GM19452 (cell line): Measurements from ENCODE around the gene GRWD1.

Experiments
- ATAC-seq: cut with Tn5 transposase; IDR thresholded peaks from one replicate; pipeline ENCODE4 v1.9.1; 2021; ENCODE audit not compliant: unreplicated experiment

GRWD1 gene

DNA sequence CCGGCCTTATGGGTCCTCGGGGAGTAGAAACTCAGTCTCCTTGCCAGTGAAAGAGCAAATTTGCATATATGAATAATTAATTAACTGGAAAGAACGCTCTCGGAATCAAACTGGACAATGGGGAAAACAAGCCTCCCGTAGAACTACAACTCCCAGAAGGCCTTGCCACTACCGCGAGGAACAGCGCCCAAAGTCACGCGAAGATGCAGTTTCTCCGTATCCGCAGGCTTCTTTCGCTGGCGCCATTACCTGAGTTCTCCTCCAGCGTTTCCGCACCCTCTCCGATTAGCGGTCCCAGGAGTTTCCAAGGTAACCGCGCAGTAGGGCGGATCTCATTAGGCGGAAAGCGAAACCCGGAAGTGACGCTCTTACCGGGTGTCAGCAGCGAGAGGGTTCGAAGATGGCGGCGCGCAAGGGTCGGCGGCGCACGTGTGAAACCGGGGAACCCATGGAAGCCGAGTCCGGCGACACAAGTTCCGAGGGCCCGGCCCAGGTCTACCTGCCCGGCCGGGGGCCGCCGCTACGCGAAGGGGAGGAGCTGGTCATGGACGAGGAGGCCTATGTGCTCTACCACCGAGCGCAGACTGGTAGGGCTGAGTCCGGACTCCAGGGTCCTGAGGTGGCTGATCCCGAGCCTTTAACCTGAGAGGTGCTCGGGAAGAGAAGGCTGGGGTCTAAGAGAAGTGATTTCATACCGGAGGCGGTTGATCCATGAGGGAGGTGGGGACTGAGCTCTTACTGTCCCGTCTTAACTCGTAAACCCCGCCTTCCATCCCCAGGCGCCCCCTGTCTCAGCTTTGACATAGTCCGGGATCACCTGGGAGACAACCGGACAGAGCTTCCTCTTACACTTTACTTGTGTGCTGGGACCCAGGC lies at the start of gene GRWD1:
Gene GRWD1 (plus strand): TSS at position 378 of the 876 bp plus-strand sequence. CDS start 23 bp downstream, at position 401.
- peak; percentile 84 for ATAC-seq

DNA sequence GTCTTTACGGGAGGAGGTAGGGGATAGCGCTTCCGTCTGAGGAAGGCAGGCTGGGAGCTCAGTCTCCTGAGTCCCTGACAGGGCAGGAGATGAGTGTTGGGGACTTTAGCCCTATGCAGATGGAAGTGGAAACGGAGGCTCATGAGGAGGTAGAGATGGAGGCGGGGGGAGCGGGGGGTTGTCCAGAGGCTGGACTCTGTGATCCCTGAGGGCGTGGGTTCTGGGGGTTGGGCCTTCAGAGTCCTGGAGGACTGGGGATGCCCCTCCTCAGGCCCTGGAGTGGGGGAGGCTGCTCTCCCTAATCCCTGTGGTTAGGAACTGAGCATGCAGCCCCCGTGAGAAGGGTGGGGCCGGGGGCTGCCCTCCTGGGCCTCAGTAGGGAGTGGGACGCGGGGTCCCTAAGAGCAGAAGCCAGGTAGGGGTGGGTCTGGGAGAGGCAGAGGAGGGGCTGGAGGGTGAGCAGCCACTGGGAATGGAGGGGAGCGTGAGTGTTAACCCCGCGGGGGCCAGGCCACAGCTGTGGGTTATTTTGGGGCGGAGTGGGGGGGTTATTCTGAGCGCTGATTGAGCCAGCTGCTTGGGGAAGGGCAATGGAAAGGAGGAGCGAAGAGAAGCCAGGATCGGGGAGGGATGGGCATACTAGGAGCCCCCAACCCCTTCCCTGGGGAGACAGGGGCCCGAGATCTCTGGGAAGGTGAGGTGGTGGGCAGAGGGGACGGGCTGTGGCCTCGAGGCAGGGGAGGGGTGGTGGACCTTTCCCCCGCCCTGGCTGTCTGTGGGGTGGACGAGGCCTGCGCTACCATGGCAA lies 49.6 kb upstream of the GRWD1 start:
- ATAC-seq = no peak

DNA sequence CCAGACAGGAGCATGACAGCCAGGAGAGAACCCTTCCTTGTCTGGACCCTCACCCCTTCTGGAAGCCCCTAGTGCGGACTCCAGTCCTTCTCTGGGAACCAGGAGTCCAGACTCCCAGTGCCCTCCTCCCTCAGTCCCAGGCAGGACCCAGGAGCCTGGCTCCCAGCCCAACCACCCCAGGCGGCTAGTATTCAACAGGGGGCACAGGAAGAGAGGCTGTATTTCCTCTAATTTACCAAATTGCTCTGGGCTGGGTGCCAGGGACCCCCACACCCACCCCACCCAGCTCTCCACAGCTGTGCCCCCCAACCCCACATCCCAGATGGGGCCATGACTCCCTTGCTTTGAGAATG lies 49.0 kb upstream of the GRWD1 start:
- no peak for ATAC-seq

DNA sequence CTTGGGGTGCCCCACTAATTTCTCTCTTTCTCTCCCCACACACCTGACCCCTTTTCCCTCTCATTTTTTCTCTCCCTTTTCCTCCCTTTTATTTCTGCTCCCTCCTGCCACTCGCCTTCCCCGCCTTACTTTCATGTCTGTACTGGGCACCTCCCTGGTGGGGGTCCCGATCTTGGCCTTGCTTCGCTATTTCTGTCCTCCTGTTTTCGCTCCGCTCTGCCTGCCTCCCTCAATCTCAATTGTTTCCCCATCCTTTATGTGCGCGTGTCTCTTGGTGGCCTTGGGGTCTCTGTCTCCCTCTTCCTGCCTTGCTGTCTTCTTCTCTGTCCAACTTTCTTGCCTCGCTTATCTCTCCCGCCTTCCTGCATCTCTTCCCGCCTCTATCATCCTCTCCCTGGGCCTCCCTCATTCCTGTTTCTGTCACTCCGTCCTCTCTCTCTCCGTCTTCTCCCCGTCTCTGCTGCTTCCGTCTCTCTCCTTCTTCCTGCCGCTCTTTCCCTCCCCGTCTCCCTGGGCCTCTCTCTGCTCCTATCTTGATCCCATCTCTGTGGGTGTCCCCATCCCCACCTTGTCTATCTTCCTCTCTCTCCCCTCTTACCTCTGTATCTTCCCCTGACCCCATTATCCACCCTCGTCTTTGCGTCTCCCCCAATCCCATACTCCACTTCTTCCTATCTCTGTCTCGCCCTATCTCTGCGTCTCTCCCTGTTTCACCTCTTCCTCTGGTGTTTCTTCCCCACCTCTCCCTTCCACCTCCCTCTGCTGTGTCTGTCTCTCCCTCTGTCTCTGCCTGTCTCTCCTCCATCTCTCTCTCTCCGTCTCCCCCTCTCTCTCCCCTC lies 48.3 kb upstream of the GRWD1 start:
- ATAC-seq = no peak

- ATAC-seq = peak; percentile 16
Observed at GRCh38 chr19:48398102-48398374, 47.7 kb upstream of the GRWD1 start.

GRCh38 chr19:48398375-48399235 lies 47.2 kb upstream of the GRWD1 start:
- ATAC-seq = peak; percentile 49

DNA sequence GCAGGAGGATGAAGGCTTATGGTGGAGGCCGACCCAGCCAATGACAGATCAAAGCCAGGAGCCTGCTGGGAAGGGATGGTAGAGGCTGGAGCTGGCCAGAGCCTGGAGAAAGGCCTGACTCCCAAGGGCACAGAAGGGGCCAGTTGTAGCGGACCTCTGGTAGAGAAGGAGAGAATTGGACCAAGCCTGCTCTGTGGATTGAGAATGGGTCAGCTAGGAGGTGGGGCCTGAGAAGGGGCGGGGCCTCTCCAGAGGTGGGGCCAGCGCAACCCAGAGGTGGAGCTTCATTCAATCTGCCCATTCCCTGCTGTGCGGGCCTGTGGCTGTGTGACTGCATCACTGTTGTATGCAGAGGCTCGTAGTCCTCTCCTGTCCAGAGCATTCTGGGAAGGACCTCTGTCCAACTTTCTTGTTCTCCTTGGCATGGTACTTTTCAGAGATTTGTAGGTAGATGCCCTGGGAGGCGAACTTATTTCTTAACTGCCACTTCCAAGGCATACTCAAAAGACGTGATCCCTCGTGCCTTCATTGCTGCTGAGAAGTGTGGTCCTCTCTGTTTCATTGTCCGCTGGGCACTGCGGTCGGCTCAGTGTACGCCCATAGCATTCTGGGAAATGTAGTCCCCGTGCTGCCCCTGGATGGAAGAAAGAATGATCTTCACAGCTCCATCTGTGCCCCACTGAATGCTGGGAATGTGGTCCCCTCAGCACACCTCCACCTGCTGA lies 45.6 kb upstream of the GRWD1 start:
- no peak for ATAC-seq

DNA sequence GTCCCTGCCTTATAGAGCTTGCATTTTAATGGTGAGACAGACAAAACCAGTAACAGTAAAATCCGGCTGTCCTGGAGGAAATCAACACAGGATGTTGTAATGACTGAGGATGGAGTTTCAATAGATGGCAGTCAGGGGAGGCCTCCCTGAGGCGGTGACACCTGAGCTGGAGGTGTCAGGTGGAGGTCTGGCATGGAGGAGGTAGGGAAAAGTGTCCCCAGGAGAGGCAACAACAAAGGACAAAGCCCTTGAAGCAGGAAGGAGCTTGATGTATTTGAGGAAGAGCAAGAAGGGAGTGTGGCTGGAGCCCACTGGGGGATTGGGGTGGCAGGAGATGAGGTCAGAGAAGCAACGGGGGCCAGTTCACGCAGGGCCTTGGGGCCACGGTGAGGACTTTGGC lies 44.5 kb upstream of the GRWD1 start:
- ATAC-seq = no peak

- peak; percentile 61 for ATAC-seq
Observed at GRCh38 chr19:48403606-48404005, 42.2 kb upstream of the GRWD1 start.

DNA sequence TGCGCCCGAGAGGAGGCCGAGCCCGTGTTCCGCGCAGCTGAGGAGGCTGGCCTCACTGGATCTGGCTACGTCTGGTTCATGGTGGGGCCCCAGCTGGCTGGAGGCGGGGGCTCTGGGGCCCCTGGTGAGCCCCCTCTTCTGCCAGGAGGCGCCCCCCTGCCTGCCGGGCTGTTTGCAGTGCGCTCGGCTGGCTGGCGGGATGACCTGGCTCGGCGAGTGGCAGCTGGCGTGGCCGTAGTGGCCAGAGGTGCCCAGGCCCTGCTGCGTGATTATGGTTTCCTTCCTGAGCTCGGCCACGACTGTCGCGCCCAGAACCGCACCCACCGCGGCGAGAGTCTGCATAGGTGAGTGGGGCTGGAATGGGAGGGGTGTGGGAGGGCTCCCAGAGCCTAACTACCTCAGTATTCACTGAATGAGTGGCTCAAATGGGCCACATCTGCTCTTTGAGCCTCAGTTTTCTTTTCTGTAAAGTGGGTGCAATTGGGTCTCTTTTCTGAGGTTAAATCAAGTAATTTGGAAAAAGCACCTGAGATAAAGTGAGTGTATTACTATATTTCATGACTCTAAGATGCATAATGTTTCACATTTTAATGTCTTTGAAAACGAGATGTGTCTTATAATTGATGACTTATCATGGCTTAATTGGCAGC lies 40.6 kb upstream of the GRWD1 start:
- no peak for ATAC-seq

DNA sequence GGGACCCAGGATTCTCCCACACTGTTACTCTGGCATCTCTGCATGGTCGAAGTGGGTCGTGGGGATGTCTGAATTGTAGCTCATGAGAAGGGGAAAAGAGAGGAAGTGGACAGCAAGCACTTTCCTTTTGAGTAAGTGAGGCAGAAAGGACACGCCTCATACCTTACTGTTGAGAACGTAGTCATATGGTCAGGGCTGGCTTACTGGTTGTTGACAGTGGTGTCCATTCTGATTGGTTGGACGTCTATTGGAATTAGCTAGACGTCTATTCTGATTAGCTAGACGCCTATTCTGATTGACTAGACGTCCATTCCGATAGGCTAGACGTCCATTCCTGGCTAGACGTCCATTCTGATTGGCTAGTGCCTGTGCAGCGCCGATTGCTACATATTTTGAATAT lies 39.9 kb upstream of the GRWD1 start:
- no peak for ATAC-seq

- ATAC-seq = no peak
Observed at GRCh38 chr19:48413879-48414587, 31.8 kb upstream of the GRWD1 start.

DNA sequence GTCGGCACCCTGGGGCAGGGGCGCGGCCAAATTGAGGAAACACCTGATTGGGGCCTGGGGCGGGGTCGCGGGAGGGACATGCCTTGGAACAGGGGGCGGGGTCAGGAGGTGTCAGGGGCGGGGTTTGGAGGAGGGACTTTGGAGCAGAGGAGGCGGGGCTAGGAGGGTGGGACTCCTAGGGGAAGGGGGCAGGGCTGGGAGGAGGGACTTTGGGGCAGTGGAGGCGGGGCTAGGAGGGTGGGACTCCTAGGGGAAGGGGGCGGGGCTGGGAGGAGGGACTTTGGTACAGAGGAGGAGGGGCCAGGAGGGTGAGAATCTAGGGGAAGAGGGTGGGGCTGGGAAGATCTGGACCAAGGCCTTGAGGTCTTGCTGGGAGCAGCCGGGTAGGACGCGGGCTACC lies 30.4 kb upstream of the GRWD1 start:
- no peak for ATAC-seq

DNA sequence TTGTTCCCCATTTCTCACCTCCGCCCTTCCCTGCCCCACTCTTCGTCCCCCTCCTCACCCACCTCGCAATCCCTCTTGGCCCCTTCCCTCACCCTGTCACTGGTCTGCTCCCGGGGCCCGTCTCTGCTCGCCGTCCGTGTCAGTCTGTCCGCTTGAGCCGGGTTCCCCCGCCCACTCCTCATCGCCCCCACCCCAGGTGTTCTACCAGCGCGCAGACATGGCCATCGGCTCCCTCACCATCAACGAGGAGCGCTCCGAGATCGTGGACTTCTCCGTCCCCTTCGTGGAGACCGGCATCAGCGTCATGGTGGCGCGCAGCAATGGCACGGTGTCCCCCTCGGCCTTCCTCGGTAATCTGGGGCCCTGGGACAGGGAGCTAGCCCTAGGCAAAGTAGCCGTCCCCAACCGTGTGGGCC lies 30.0 kb upstream of the GRWD1 start:
- ATAC-seq = no peak

DNA sequence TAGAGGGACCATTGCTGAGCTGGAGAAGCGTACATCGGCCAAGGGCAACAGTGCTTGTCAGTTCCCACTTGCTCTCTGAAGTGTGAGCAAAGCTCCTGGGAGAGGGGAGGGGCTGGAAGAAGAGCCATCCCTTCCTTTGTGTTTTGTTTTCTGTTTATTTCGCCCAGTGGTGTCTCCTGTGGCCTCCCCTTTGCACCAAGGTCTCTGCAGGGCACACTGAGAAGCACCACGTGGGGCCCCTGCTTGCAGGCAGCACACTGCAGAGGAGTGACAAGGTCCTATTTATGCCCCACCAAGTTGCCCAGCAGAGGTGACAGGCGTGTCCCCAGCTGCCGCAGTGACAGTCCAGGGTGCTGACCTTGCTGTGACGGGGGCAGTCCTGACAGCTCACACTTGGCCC lies 28.4 kb upstream of the GRWD1 start:
- no peak for ATAC-seq

DNA sequence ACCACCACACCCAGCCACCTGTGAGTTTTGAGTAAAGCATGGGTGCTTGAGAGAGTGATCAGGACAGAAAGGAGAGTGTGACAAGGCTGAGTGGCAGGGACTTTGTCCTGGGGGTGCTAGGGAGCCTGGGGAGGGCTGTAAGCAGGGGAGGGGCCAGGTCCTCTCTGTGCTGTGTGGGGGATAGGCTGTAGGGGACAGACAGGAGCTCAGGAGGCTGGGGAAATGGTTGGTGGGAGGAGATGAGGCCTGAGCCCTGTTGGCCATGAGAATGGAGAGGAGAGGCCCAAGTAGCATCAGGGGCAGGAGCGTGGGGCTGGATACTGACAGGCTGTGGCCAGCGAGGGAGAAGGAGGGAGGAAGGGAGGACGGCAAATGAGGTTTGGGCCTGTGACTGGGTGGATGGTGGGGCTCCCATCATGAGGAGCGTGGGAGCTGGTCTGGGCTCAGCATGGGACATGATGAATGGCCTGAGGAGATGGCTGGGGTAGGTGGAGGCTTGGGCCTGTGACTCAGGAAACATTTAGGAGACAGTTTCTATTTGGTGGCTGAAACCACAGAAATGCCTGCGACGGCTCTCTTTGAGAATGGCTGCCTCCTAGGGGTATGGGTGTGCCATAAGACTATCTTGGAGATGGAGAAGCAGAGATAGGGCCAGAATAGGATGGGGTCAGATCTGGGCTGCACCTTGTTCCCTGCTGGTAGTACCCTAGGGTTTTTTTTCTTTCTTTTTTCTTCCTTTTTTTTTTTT lies 27.3 kb upstream of the GRWD1 start:
- no peak for ATAC-seq

DNA sequence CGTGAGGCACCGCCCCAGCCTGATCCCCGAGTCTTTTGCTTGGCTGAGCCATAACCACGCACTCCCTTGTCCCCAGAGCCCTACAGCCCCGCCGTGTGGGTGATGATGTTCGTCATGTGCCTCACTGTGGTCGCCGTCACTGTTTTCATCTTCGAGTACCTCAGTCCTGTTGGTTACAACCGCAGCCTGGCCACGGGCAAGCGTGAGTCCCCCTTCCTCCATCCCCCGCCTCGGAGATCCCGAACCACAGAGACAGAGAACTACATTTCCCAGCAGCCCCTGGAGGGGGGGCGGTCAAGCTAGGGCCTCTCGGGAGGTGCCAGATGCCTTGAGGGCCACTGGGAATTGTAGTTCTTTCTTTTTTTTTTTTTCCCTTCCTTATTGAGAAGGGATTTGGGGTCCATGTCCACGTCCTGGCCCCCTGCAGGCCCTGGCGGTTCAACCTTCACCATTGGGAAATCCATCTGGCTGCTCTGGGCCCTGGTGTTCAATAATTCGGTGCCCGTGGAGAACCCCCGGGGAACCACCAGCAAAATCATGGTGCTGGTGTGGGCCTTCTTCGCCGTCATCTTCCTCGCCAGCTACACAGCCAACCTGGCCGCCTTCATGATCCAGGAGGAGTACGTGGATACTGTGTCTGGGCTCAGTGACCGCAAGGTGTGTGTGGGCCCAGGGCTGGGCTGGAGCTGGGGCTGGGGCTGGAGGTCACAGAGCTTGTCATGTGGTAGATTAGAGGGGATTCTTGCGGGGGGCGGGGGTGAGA lies 26.4 kb upstream of the GRWD1 start:
- ATAC-seq = no peak
